ENCODE data around the gene DACH1. TPM values are rescaled to one million over a fixed set of nuclear protein-coding genes. Genes with fewer than 3 reads are reported as not detected.

DACH1 gene
- total and polyA plus RNA-seq, 2 donors (not counting 3 experiments of a cell fraction or from before 2014, with no cell fraction given), result 8.6 to 28.3 TPM

DNA sequence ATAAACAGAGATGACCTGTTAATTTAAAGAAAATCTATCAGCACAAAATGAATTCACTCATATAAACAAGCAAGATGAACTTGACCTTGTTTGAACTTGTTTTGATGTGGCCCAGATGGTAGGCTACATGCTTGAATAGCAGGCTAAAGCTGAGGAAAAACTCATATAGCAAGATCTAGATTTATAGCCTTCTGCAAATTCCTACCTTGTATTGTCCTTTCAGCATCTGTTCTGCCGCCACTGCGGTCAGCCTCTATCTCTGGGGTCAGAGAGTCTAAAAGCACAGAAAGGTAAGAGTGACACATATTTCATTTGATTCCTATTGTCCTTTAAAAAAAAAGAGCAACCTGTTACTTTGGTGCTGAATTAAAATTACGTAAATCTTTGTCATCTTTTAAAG lies 392.1 kb downstream of the DACH1 start:
- Histone ChIP-seq H3K4me2 (ENCODE audit: insufficient read depth, low read length) (no peak overlapping the region), H3K9ac (replicated peaks; ENCODE audit: extremely low read depth, insufficient read depth, low read length) (no peak overlapping the region), H3K9me3 (replicated peaks; ENCODE audit: control insufficient read depth, insufficient read depth, low read length) (no peaks in the 10 kb centered on the region), H3K9me1 (replicated peaks; ENCODE audit: control insufficient read depth, extremely low read depth, insufficient read depth, low read length) (no peaks in the 10 kb centered on the region), H4K20me1 (replicated peaks; ENCODE audit: control insufficient read depth, extremely low read depth, insufficient read depth, low read length) (no peaks in the 10 kb centered on the region), H3K27me3 (ENCODE audit: control insufficient read depth in 2 of 2, insufficient read depth in 2 of 2, low read length in 2 of 2) (no peaks in the 10 kb centered on the region), H3K27ac (ENCODE audit: insufficient read depth, low read depth, low read length) (no peak overlapping the region), H2AFZ (ENCODE audit: low read depth, low read length) (no peak overlapping the region), H3K4me3 (replicated peaks in 1 of 3; ENCODE audit: insufficient read depth in 1 of 3, low read depth in 1 of 3, low read length in 3 of 3) (no peak overlapping the region), H3K36me3 (ENCODE audit: control insufficient read depth in 2 of 2, extremely low read depth in 1 of 2, insufficient read depth in 2 of 2, low read length in 2 of 2) (no peaks in the 10 kb centered on the region), H3K79me2 (ENCODE audit: control insufficient read depth, insufficient read depth, low read length) (no peaks in the 10 kb centered on the region), H3K4me1 (ENCODE audit: control insufficient read depth, extremely low read depth, insufficient read depth, low read length) (no peaks in the 10 kb centered on the region)
- BruUV-seq (replicated peaks), result no TSS peak
- FAIRE-seq (no peak), DNase-seq (ENCODE audit: low read depth, low spot score) (no peak)
- TF ChIP-seq MYC (IDR thresholded peaks at IDR 0.05; ENCODE audit: low read depth, low read length) (no peak), MAX (IDR thresholded peaks at IDR 0.05; ENCODE audit: insufficient read depth, insufficient read length) (no peak), FOS (IDR thresholded peaks at IDR 0.05; ENCODE audit: borderline replicate concordance, insufficient read depth, low read length) (no peak)
- intact Hi-C loops (cut with micrococcal nuclease), result loop anchor here (5.0 kb wide), 3 partner anchors 153 to 392 kb away; partner anchors contain the start of gene DACH1
- dilution Hi-C loops (cut with MboI; ENCODE audit: extremely low pct_ligation_motif_present, low sequenced_read_pairs), result no loop called here
- CTCF ChIA-PET, result no interaction called here
- POLR2A ChIA-PET, result no interaction called here

DNA sequence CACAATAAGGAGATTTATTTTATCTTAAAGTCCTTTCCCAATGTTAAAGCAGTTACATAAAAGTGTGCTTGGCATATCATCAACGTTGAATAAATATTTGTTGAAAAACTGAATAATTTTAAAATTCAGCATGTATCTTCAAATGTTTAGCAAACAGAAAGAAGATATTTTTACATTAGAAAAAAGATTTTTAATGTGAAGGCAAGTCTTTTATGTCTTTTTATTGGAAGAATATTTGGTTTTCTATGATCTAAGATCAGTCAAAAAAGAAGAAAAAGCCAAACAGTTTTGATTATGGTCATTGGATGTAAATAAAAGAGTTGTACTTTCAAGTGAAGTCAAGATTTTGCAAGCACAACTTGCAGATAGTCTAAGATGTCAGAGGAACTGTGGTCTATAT lies 397.4 kb downstream of the DACH1 start:
- intact Hi-C loops (cut with micrococcal nuclease), result no loop called here

More for the DNA sequence above, 397.4 kb downstream of the DACH1 start:
- Histone ChIP-seq H3K27me3 (ENCODE audit: control insufficient read depth in 2 of 2, insufficient read depth in 2 of 2, low read length in 2 of 2) (no peaks in the 10 kb centered on the region), H3K9me1 (replicated peaks; ENCODE audit: control insufficient read depth, extremely low read depth, insufficient read depth, low read length) (no peaks in the 10 kb centered on the region), H3K4me2 (ENCODE audit: insufficient read depth, low read length) (no peak overlapping the region), H2AFZ (ENCODE audit: low read depth, low read length) (no peak overlapping the region), H3K4me3 (replicated peaks in 1 of 3; ENCODE audit: insufficient read depth in 1 of 3, low read depth in 1 of 3, low read length in 3 of 3) (no peak overlapping the region), H3K36me3 (ENCODE audit: control insufficient read depth in 2 of 2, extremely low read depth in 1 of 2, insufficient read depth in 2 of 2, low read length in 2 of 2) (no peaks in the 10 kb centered on the region), H3K79me2 (ENCODE audit: control insufficient read depth, insufficient read depth, low read length) (no peaks in the 10 kb centered on the region), H3K9me3 (replicated peaks; ENCODE audit: control insufficient read depth, insufficient read depth, low read length) (no peaks in the 10 kb centered on the region), H3K4me1 (ENCODE audit: control insufficient read depth, extremely low read depth, insufficient read depth, low read length) (no peaks in the 10 kb centered on the region), H3K27ac (ENCODE audit: insufficient read depth, low read depth, low read length) (no peak overlapping the region), H3K9ac (replicated peaks; ENCODE audit: extremely low read depth, insufficient read depth, low read length) (no peak overlapping the region), H4K20me1 (replicated peaks; ENCODE audit: control insufficient read depth, extremely low read depth, insufficient read depth, low read length) (no peaks in the 10 kb centered on the region)
- ChIA-PET POLR2A (no interaction called here), CTCF (no interaction called here)
- BruUV-seq (replicated peaks), result no TSS peak
- TF ChIP-seq POLR2AphosphoS5 (IDR thresholded peaks at IDR 0.05; ENCODE audit: insufficient read depth, low read depth, low read length), result no peak
- DNase-seq (ENCODE audit: low read depth, low spot score) (no peak), FAIRE-seq (no peak)
- dilution Hi-C loops (cut with MboI; ENCODE audit: extremely low pct_ligation_motif_present, low sequenced_read_pairs), result no loop called here

All from endothelial cell of umbilical vein (primary cell).